Stomach (tissue), 9 donors: ENCODE measurements around the gene UGT1A1. TPM values are rescaled to one million over a fixed set of nuclear protein-coding genes. Genes with fewer than 3 reads are reported as not detected.

Source experiments
- DNase-seq, 2 donors: peaks; one replicate each; pipeline versions ENCODE4 v3.0.0 to v3.0.0-alpha.2; 2013 to 2019
- H3K27ac ChIP-seq, 5 donors: fragments of 200-600 bp in 4 of 5; sonication (generic) in 4 of 5; one replicate each; pipeline ENCODE4 v1.5.1; 2013 to 2019; ENCODE audit warnings: mild to moderate bottlenecking in 1 of 5, moderate library complexity in 1 of 5
- H3K27me3 ChIP-seq, 3 donors: fragments of 200-600 bp; sonication (generic); one replicate each; pipeline ENCODE4 v1.5.1; 2017 to 2019; ENCODE audit warnings: mixed run types in 1 of 3
- H3K36me3 ChIP-seq, 4 donors: fragments of 200-600 bp; sonication (generic); 1 replicate in 3 of 4; 2 replicates in 1 of 4; pipeline ENCODE4 v1.5.1; 2016 to 2019
- H3K4me1 ChIP-seq, 4 donors: fragments of 200-600 bp; sonication (generic); one replicate each; pipeline ENCODE4 v1.5.1; 2016 to 2019
- H3K4me3 ChIP-seq, 4 donors: fragments of 200-600 bp; sonication (generic) in 3 of 4; one replicate each; pipeline ENCODE4 v1.5.1; 2016 to 2019; ENCODE audit warnings: mild to moderate bottlenecking in 1 of 4
- H3K9me3 ChIP-seq, 4 donors: fragments of 200-600 bp; sonication (generic); one replicate each; pipeline ENCODE4 v1.5.1; 2016 to 2019
- EP300 ChIP-seq: sonication (generic); formaldehyde crosslinking; IDR thresholded peaks from one replicate; pipeline ENCODE4 v1.6.1; 2017; ENCODE audit warnings: antibody characterized with exemption
- POLR2A ChIP-seq, 4 donors: fragments of 450-650 bp; IDR thresholded peaks; one replicate each; pipeline ENCODE4 v1.6.1; 2016; ENCODE audit warnings: antibody characterized with exemption in 4 of 4, control low read depth in 2 of 4, mild to moderate bottlenecking in 1 of 4, moderate library complexity in 1 of 4
- POLR2AphosphoS5 ChIP-seq, 3 donors: sonication (generic); formaldehyde crosslinking; IDR thresholded peaks; one replicate each; pipeline ENCODE4 v1.6.1; 2016; ENCODE audit warnings: antibody characterized with exemption in 3 of 3
- WGBS, 5 donors: extraction: QIAGEN DNeasy Blood & Tissue Kit in 3 of 5; methylation state at CpG; one replicate each; pipeline versions ENCODE4 v1.1.5 to v1.1.7; 2013 to 2018; 5-methylcytosine and 5-hydroxymethylcytosine counted together
- intact Hi-C: fragments of 100-400 bp; cut with DNase I; formaldehyde crosslinking; loops from one replicate; pipeline ENCODE4 v1.15.1; 2023; ENCODE audit warnings: low total_unique reads
- polyA plus RNA-seq, 3 donors: library from polyadenylated mRNA; stranded (reverse); fragments of 200-250 nt; gene quantifications; one replicate each; pipeline ENCODE4 v1.2.3, GENCODE V29; 2013
- total RNA-seq, 5 donors: library from RNA; depleted of rRNA; stranded (reverse); fragments of >200 nt; gene quantifications; one replicate each; pipeline versions ENCODE4 v1.1.0 to v1.2.3, GENCODE V29; 2014 to 2016
- TF ChIP-seq, protein P1 (sequence below), 7 experiments: fragments of 450-650 bp in 4 of 7; fragments of 200-600 bp in 3 of 7; sonication (generic) in 3 of 7; IDR thresholded peaks; one replicate each; pipeline ENCODE4 v1.5.1; 2016 to 2019; ENCODE audit warnings: antibody characterized with exemption in 7 of 7, control low read depth in 2 of 7, mild to moderate bottlenecking in 1 of 7
- donor health status: healthy with polysubstance abuse.
- donor health status: Bipolar disorder and iron deficiency.
- donor health status: healthy.

The UGT1A1 gene
- total and polyA plus RNA-seq, 8 donors = 0.43 to 73.0 (median 0.89) TPM; not detected in 3

DNA sequence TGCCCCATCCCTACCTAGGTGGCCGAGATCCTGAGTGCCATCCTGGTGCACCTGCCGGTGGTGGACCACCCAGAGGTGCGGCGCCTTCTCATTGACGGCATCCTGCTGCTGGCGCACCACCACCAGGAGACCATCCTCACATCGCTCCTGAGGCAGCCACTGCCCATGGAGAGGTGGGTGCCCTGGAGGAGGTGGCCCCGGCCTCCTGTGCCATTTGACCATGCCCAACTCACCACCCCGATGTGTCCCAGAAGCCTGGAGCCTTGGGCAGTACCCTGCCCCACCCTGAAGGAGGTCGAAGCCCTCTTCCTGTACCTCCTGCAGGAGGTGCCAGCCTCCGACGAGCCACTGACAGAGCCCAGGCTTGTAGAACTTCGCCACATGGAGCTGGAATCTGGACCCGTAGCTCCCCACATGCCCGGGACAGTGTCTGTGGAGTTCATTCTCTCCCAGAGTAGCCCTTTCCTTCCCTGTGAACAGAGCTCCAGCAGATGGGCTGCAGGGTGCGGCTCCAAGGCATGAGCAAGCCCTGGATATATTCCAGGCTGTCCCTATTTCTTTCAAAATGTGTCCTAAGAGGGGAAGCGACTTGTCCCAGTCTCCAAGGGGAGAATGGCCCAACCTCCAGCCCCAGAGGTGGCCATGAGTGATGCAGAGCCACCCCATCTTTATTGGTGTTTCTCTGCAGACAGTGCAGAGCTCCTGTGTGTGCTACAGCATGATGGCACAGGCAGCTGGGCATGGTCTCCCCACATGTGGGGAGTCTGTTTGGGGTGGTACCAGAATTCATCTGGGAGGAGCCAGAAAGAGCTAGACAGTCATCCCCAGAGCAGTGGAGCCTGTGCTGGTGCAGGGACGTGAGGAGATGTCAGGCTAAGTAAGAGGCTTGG, 60.1 kb downstream of the UGT1A1 start:
- intact Hi-C loops = no loop called here
- Histone ChIP-seq H3K4me3 (no peak overlapping the region), H3K4me1 (no peaks in the 10 kb centered on the region), H3K36me3 (no peaks in the 10 kb centered on the region), H3K27ac (no peak overlapping the region), H3K27me3 (no peaks in the 10 kb centered on the region), H3K9me3 (no peaks in the 10 kb centered on the region)
- 82 to 88% (median 84%) methylated on average over 13 to 18 of the region's 18 CpGs for WGBS, 5 donors
- TF ChIP-seq POLR2AphosphoS5 (IDR thresholded peaks at IDR 0.05) = no peak
- DNase-seq = peak in 1 of 2 donors; percentile 19

- TF ChIP-seq EP300 = no peak
- TF ChIP-seq, protein P1, sequence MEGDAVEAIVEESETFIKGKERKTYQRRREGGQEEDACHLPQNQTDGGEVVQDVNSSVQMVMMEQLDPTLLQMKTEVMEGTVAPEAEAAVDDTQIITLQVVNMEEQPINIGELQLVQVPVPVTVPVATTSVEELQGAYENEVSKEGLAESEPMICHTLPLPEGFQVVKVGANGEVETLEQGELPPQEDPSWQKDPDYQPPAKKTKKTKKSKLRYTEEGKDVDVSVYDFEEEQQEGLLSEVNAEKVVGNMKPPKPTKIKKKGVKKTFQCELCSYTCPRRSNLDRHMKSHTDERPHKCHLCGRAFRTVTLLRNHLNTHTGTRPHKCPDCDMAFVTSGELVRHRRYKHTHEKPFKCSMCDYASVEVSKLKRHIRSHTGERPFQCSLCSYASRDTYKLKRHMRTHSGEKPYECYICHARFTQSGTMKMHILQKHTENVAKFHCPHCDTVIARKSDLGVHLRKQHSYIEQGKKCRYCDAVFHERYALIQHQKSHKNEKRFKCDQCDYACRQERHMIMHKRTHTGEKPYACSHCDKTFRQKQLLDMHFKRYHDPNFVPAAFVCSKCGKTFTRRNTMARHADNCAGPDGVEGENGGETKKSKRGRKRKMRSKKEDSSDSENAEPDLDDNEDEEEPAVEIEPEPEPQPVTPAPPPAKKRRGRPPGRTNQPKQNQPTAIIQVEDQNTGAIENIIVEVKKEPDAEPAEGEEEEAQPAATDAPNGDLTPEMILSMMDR (IDR thresholded peaks at IDR 0.05) = no peak
- TF ChIP-seq POLR2AphosphoS5 (IDR thresholded peaks at IDR 0.05) = no peak
- TF ChIP-seq POLR2A (IDR thresholded peaks at IDR 0.05) = no peak
- Histone ChIP-seq H3K4me1 (no peaks in the 10 kb centered on the region), H3K36me3 (no peaks in the 10 kb centered on the region), H3K9me3 (no peaks in the 10 kb centered on the region), H3K27ac (no peak overlapping the region), H3K27me3 (no peaks in the 10 kb centered on the region), H3K4me3 (no peak overlapping the region)
- intact Hi-C loops = no loop called here
- WGBS, 5 donors = 75 to 93% (median 86%) methylated on average over 2 to 6 of the region's 6 CpGs
- DNase-seq = peak in 1 of 2 donors; percentile 9
These were observed 60.7 kb downstream of the UGT1A1 start for GRCh38 chr2:233820774-233821105.

- no peak for DNase-seq
- Histone ChIP-seq H3K27ac (no peak overlapping the region), H3K4me3 (no peak overlapping the region), H3K27me3 (no peaks in the 10 kb centered on the region), H3K9me3 (peaks cover 0 to 3% (median 0%) of the 10 kb centered on the region in 4 donors), H3K4me1 (no peaks in the 10 kb centered on the region), H3K36me3 (no peaks in the 10 kb centered on the region)
- WGBS, 5 donors = 88 to 93% (median 90%) methylated on average over 3 of the region's 3 CpGs
- intact Hi-C loops = no loop called here
- TF ChIP-seq POLR2AphosphoS5 (IDR thresholded peaks at IDR 0.05) (no peak), EP300 (no peak), POLR2A (IDR thresholded peaks at IDR 0.05) (no peak)
- TF ChIP-seq, protein P1 (IDR thresholded peaks at IDR 0.05) = no peak
These were observed 61.1 kb downstream of the UGT1A1 start for GRCh38 chr2:233821196-233821595.

DNA sequence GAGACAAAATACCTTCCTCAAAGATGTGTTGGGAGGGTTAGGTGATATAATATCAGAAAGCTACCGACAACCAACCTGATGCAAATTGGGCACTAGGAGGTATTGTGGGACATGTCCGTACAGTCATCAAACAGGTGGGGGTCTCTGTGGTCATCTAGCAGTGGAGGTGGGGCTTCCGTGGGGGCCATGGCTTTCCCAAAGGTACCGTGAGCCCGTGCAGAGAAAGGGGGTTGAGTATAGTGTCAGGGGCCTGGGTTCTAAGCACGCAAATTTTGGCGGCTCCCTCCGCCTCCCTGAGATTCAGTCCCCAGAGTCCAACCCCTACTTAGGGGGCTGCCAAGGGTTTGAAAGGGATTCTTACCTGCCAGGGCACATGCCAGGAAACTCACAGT, 61.6 kb downstream of the UGT1A1 start:
- TF ChIP-seq EP300 (no peak), POLR2A (IDR thresholded peaks at IDR 0.05) (no peak), POLR2AphosphoS5 (IDR thresholded peaks at IDR 0.05) (no peak)
- TF ChIP-seq, protein P1 (IDR thresholded peaks at IDR 0.05) = no peak
- H3K27me3 ChIP-seq = no peaks in the 10 kb centered on the region
- intact Hi-C loops = no loop called here
- no peak for DNase-seq
- peaks cover 0 to 8% (median 0%) of the 10 kb centered on the region in 4 donors for H3K9me3 ChIP-seq
- H3K4me3 ChIP-seq = no peak overlapping the region
- H3K36me3 ChIP-seq = no peaks in the 10 kb centered on the region
- WGBS, 5 donors = 86 to 96% (median 94%) methylated on average over 8 of the region's 8 CpGs
- no peaks in the 10 kb centered on the region for H3K4me1 ChIP-seq
- H3K27ac ChIP-seq = no peak overlapping the region
